NK-92 treated with Interleukin-12 subunit alpha and Interleukin-12 subunit beta, amount 100 ng/mL, for 24 hours (cell line): ENCODE results near the gene FAM186B.

ENCODE experiments used
- DNase-seq: peaks from one replicate; lab custom pipeline; 2025; lab: John Stamatoyannopoulos, UW

FAM186B gene

DNA sequence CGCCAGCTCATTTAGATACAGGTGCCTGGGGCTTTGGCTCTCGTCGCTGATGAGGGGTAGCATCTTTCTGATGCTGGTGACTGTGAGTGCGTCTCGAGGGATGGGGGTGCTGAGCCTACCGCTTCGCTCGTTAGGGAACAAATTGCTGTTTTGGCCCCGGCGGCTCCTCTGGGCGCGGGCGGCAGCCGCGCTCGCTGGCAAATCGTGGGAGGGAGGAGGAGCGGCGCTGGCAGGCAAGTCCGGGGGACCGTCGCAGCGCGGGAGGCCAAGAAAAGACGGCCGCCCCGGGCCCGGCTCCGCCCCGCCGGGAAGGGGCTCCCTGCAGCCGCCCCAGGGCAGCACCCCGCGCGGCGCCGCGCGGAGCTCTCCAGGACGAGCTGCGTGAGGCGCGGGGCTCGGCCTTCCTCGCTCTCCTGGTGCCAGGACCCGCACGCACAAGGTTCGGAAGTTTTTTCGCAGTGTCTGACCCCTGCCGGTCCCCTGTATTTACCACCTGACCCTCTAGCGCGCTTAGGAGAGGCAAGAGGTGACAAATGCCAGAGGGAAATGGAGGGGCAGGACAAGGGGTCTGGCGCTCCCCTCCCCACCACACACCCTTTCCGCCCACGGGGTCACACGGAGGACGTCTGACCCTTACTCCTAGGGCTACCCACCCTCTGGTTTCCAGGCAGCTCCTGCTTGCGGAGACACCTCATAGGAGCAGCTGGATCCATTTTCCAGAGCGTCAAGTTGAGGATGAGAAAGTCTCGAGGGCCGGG is 67.5 kb downstream of the FAM186B start:
- no peak for DNase-seq
